Trophoblast cell (in vitro differentiated cells and primary cell): ENCODE measurements around the gene SRP14.

Source experiments
- DNase-seq, 2 donors: peaks; one replicate each; pipeline ENCODE4 v3.0.0-alpha.2; 2016
- H2AFZ ChIP-seq: 2 replicates; pipeline ENCODE4 v1.6.1; 2013; ENCODE audit warnings: low read length, moderate library complexity, mild to moderate bottlenecking; ENCODE audit not compliant: insufficient read depth, poor library complexity
- H2AK5ac ChIP-seq: 2 replicates; pipeline ENCODE4 v1.6.1; 2013; ENCODE audit warnings: mild to moderate bottlenecking, low read length
- H2BK120ac ChIP-seq: 2 replicates; pipeline ENCODE4 v1.6.1; 2013; ENCODE audit warnings: low read length, mild to moderate bottlenecking, moderate library complexity; ENCODE audit not compliant: insufficient read depth, poor library complexity
- H2BK12ac ChIP-seq: 2 replicates; pipeline ENCODE4 v1.6.1; 2013; ENCODE audit warnings: mild to moderate bottlenecking, low read length, moderate library complexity
- H2BK5ac ChIP-seq: 2 replicates; pipeline ENCODE4 v1.6.1; 2013; ENCODE audit warnings: low read length, low read depth, moderate library complexity, mild to moderate bottlenecking; ENCODE audit not compliant: poor library complexity
- H3K14ac ChIP-seq: 2 replicates; pipeline ENCODE4 v1.6.1; 2013; ENCODE audit warnings: mild to moderate bottlenecking, low read length
- H3K18ac ChIP-seq: 2 replicates; pipeline ENCODE4 v1.6.1; 2013; ENCODE audit warnings: mild to moderate bottlenecking, low read length
- H3K23ac ChIP-seq: 2 replicates; pipeline ENCODE4 v1.6.1; 2013; ENCODE audit warnings: low read length
- H3K27ac ChIP-seq: 2 replicates; pipeline ENCODE4 v1.5.1; 2013; ENCODE audit warnings: low read depth, mild to moderate bottlenecking, inconsistent platforms, low read length, moderate library complexity
- H3K27me3 ChIP-seq: 2 replicates; pipeline ENCODE4 v1.6.1; 2013; ENCODE audit warnings: inconsistent platforms, mild to moderate bottlenecking, low read length, moderate library complexity; ENCODE audit not compliant: insufficient read depth
- H3K36me3 ChIP-seq, 2 experiments: 1 replicate in 1 of 2; 2 replicates in 1 of 2; pipeline ENCODE4 v1.6.1; 2013; ENCODE audit warnings: low read length in 2 of 2, mild to moderate bottlenecking in 2 of 2, moderate library complexity in 1 of 2; ENCODE audit not compliant: insufficient read depth in 2 of 2, control insufficient read depth in 1 of 2
- H3K4ac ChIP-seq: 2 replicates; pipeline ENCODE4 v1.6.1; 2013; ENCODE audit warnings: low read depth, mild to moderate bottlenecking, low read length, moderate library complexity
- H3K4me1 ChIP-seq, 2 experiments: 1 replicate in 1 of 2; 2 replicates in 1 of 2; pipeline ENCODE4 v1.6.1; 2013; ENCODE audit warnings: low read length in 2 of 2, mild to moderate bottlenecking in 2 of 2, moderate library complexity in 1 of 2; ENCODE audit not compliant: insufficient read depth in 2 of 2, control insufficient read depth in 1 of 2
- H3K4me2 ChIP-seq: 2 replicates; pipeline ENCODE4 v1.6.1; 2013; ENCODE audit warnings: inconsistent platforms, mild to moderate bottlenecking, low read length, moderate library complexity
- H3K4me3 ChIP-seq: 2 replicates; pipeline ENCODE4 v1.5.1; 2013; ENCODE audit warnings: mild to moderate bottlenecking, low read depth, low read length, inconsistent platforms
- H3K79me1 ChIP-seq: one replicate; pipeline ENCODE4 v1.6.1; 2013; ENCODE audit warnings: low read length
- H3K79me2 ChIP-seq: 2 replicates; pipeline ENCODE4 v1.6.1; 2013; ENCODE audit warnings: low read length, mild to moderate bottlenecking; ENCODE audit not compliant: control insufficient read depth, insufficient read depth, poor library complexity
- H3K9ac ChIP-seq: 2 replicates; pipeline ENCODE4 v1.6.1; 2013; ENCODE audit warnings: mild to moderate bottlenecking, low read length
- H3K9me3 ChIP-seq: 2 replicates; pipeline ENCODE4 v1.6.1; 2013; ENCODE audit warnings: low read depth, mild to moderate bottlenecking, control low read depth, inconsistent platforms, low read length; ENCODE audit not compliant: insufficient read depth
- H4K12ac ChIP-seq: 2 replicates; pipeline ENCODE4 v1.6.1; 2013; ENCODE audit warnings: low read depth, mild to moderate bottlenecking, low read length, moderate library complexity
- H4K8ac ChIP-seq: 2 replicates; pipeline ENCODE4 v1.6.1; 2013; ENCODE audit warnings: low read depth, mild to moderate bottlenecking, low read length, moderate library complexity
- H4K91ac ChIP-seq: one replicate; pipeline ENCODE4 v1.6.1; 2013; ENCODE audit warnings: low read depth, mild to moderate bottlenecking, low read length, moderate library complexity
- WGBS: extraction: QIAGEN DNeasy Blood & Tissue Kit; methylation state at CpG from one replicate; pipeline ENCODE4 v1.1.7; 2013; ENCODE audit warnings: missing lambda C conversion rate; ENCODE audit not compliant: insufficient read length, insufficient coverage; ENCODE audit errors: extremely low coverage; 5-methylcytosine and 5-hydroxymethylcytosine counted together

SRP14 gene

DNA sequence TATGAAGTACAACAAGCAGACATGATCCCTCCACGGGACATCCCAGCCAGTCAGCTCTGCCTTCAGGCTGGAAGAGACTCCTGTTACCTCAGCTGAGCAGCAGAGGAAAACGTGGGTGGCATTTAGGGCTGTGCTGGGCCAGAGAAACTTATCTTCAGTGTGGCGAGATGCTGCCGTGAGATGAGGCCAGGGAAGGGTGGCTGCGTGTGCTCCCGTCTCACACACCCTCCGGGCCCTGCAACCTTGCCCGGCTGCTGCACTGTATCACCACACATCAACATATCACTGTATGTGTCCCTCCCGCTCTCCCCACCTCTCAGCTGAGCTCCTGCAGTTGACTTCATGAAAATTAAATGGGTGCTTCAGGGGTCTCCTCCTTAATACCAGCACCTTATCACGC lies 46.3 kb upstream of the SRP14 start:
- Histone ChIP-seq H3K27ac (no peak overlapping the region), H3K9me3 (peaks cover 3% of the 10 kb centered on the region), H3K36me3 (peaks cover 2 to 8% of the 10 kb centered on the region in 2 experiments), H2AFZ (no peak overlapping the region), H3K14ac (no peak overlapping the region), H3K4me1 (peaks cover 50 to 64% of the 10 kb centered on the region in 2 experiments), H3K23ac (no peak overlapping the region), H2BK5ac (no peak overlapping the region), H2AK5ac (no peak overlapping the region), H3K4me2 (no peak overlapping the region), H4K91ac (peak overlapping the region; percentile 4), H3K18ac (no peak overlapping the region), H2BK12ac (peak overlapping the region; percentile 13), H3K9ac (no peak overlapping the region), H2BK120ac (no peak overlapping the region), H3K79me1 (peaks cover 46% of the 10 kb centered on the region), H3K4ac (no peak overlapping the region), H4K12ac (no peak overlapping the region), H3K27me3 (no peaks in the 10 kb centered on the region), H4K8ac (no peak overlapping the region), H3K79me2 (peaks cover 7% of the 10 kb centered on the region), H3K4me3 (no peak overlapping the region)
- WGBS: no CpG with 5 or more reads among the region's 10 CpGs
- peak; percentile 46 to 48 for DNase-seq

DNA sequence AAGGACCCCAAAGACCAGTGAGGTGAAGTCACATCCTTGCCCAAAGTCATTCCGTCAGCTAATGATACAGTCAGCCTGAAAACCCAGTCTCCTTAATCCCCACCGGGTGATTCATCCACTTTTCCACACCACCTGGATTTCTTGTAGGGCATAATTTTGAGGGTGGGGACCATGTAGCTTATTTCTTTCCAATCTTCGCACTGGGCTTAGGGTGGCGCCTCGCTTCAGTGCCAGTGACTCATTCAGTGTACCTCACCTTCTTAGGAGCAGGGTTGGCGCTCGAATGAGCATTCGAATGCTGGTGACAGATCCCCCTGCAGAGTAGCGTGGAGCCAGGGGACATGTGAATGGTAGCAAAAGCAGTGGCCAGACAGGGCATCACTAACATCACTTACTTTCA lies 45.7 kb upstream of the SRP14 start:
- no peak for DNase-seq
- no peak overlapping the region for H4K91ac ChIP-seq
- no peak overlapping the region for H2BK120ac ChIP-seq
- H3K79me2 ChIP-seq: peaks cover 7% of the 10 kb centered on the region
- H3K36me3 ChIP-seq: peaks cover 0 to 2% of the 10 kb centered on the region in 2 experiments
- H3K4me2 ChIP-seq: no peak overlapping the region
- no peak overlapping the region for H4K8ac ChIP-seq
- peak overlapping the region; percentile 2 for H2BK5ac ChIP-seq
- H2AFZ ChIP-seq: no peak overlapping the region
- no peak overlapping the region for H3K23ac ChIP-seq
- H3K27ac ChIP-seq: no peak overlapping the region
- H3K18ac ChIP-seq: no peak overlapping the region
- peaks cover 1% of the 10 kb centered on the region for H3K9me3 ChIP-seq
- no peak overlapping the region for H3K9ac ChIP-seq
- WGBS: no CpG with 5 or more reads among the region's 9 CpGs
- peak overlapping the region; percentile 35 for H3K14ac ChIP-seq
- no peak overlapping the region for H3K4ac ChIP-seq
- peaks cover 42% of the 10 kb centered on the region for H3K79me1 ChIP-seq
- H3K27me3 ChIP-seq: no peaks in the 10 kb centered on the region
- H3K4me1 ChIP-seq: peaks cover 44 to 58% of the 10 kb centered on the region in 2 experiments
- H2AK5ac ChIP-seq: peak overlapping the region; percentile 80
- no peak overlapping the region for H3K4me3 ChIP-seq
- H4K12ac ChIP-seq: no peak overlapping the region
- peak overlapping the region; percentile 37 for H2BK12ac ChIP-seq

DNA sequence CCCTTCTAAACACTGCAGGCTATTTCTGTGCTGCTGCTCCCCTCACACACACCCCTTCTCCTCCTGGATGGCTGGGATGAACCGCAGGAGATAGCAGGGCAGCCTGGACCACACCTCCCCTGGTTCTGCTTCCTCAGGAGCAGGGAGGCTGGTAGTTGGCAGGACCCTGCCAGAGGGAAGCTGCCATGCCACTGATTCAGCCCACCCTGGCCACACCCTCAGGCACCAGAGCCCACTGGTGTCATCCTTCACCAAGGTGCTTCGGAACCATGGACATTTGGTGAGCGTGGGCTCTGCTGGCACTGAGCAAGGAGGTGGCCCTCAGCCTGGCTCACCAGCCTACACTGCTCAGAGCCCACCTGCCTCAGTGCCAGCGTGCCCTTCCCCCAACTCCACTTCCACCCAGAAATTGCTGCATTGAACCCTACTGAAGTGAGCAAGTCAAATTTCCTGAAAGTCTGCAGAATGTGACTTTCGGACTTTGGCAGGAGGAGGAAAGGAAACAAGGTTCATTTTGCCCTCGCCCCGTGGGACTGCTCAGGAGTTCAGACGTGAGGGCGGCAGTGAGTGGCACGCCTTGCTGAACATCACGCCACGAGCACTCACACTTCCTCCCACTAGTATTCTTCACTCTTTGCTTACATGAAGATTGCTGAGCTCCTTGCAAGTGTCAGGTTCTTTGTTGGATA lies 43.4 kb upstream of the SRP14 start:
- Histone ChIP-seq H3K36me3 (no peaks in the 10 kb centered on the region), H3K79me1 (peaks cover 24% of the 10 kb centered on the region), H3K4me1 (peaks cover 28 to 38% of the 10 kb centered on the region in 2 experiments), H4K12ac (no peak overlapping the region), H3K79me2 (no peaks in the 10 kb centered on the region), H3K27ac (peak overlapping the region; percentile 18), H3K9ac (peak overlapping the region; percentile 11), H3K4ac (no peak overlapping the region), H3K23ac (no peak overlapping the region), H2BK12ac (peak overlapping the region; percentile 38), H4K91ac (peak overlapping the region; percentile 73), H3K27me3 (no peaks in the 10 kb centered on the region), H3K18ac (peak overlapping the region; percentile 26), H3K9me3 (no peaks in the 10 kb centered on the region), H2AK5ac (peak overlapping the region; percentile 69), H2BK120ac (peak overlapping the region; percentile 27), H3K14ac (peak overlapping the region; percentile 22), H3K4me2 (peak overlapping the region; percentile 46), H3K4me3 (no peak overlapping the region), H2BK5ac (peak overlapping the region; percentile 24), H4K8ac (peak overlapping the region; percentile 18), H2AFZ (peak overlapping the region; percentile 6)
- no peak for DNase-seq
- WGBS: no CpG with 5 or more reads among the region's 12 CpGs

DNA sequence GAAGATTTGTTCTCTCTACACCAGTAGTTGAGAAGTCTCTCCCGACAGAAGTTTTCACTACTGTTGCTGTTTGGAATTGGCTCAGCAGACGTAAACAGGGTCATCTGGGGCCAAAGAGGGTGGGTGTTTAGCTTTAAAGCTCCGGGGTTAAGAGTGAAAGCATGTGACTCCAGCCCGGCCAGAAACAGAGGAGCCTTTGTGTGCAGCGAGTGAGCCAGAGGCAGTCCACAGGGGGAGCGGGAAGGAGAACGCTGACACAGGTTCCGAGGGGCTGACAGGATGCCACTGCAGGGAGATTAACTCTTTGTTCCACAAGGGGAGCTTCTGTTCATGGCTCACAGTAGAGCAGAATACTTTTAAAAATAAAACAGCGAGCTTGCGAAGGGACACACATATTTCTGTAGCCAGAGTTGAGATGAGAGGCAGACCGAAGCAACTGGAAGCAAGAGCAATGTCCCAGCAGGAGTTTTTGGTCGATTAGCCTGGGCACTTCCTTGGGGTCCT lies 42.8 kb upstream of the SRP14 start:
- H3K4me3 ChIP-seq: no peak overlapping the region
- H4K12ac ChIP-seq: no peak overlapping the region
- peak overlapping the region; percentile 73 for H4K91ac ChIP-seq
- H2AK5ac ChIP-seq: no peak overlapping the region
- H2BK5ac ChIP-seq: peak overlapping the region; percentile 24
- peak overlapping the region; percentile 38 for H2BK12ac ChIP-seq
- peak overlapping the region; percentile 66 for H3K27ac ChIP-seq
- no peak overlapping the region for H3K4ac ChIP-seq
- H3K79me1 ChIP-seq: peaks cover 23% of the 10 kb centered on the region
- peak overlapping the region; percentile 26 for H3K18ac ChIP-seq
- no peaks in the 10 kb centered on the region for H3K36me3 ChIP-seq
- DNase-seq: peak; percentile 32 to 52
- H3K27me3 ChIP-seq: no peaks in the 10 kb centered on the region
- H2BK120ac ChIP-seq: peak overlapping the region; percentile 27
- no peaks in the 10 kb centered on the region for H3K9me3 ChIP-seq
- peak overlapping the region; percentile 18 for H4K8ac ChIP-seq
- no peaks in the 10 kb centered on the region for H3K79me2 ChIP-seq
- no peak overlapping the region for H3K9ac ChIP-seq
- peaks cover 24 to 34% of the 10 kb centered on the region in 2 experiments for H3K4me1 ChIP-seq
- peak overlapping the region; percentile 55 for H3K4me2 ChIP-seq
- no peak overlapping the region for H3K14ac ChIP-seq
- H2AFZ ChIP-seq: peak overlapping the region; percentile 6
- WGBS: no CpG with 5 or more reads among the region's 12 CpGs
- no peak overlapping the region for H3K23ac ChIP-seq
